Measurements from ENCODE around the gene ZNHIT1.

Gene ZNHIT1

DNA sequence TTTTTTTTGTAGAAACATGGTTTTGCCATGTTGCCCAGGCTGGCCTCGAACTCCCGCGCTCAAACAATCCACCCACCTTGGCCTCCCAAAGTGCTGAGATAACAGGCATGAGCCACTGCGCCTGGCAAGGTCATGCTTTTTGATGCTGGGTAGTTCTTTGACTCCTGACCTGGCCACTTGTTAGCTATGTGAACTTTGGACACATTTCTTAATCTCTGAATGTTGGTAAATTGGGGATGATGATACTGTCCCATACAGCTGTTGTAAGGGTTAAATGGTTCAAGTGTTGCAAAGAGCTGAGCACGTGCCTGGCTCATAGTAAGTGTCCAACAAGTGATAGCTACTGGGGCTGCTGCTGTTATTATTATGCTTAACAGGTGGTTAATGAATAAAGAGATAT lies 2.3 kb downstream of the ZNHIT1 start:
- no peak for DNase-seq

- DNase-seq, result no peak
These were observed 4.4 kb downstream of the ZNHIT1 start for GRCh38 chr7:101222275-101222830.

DNA sequence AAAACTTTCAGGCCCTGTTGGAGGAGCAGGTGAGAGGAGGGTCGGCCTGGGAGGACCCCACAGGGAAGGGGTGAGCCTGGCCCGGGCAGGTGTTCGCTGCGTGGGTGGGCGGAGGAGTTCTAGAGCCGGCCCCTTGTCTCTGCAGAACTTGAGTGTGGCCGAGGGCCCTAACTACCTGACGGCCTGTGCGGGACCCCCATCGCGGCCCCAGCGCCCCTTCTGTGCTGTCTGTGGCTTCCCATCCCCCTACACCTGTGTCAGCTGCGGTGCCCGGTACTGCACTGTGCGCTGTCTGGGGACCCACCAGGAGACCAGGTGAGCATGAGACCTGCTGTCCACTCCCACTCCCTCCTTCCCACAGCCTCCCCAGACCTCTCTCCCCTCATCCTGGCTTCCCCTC lies 5.6 kb downstream of the ZNHIT1 start:
- no peak for DNase-seq

DNA sequence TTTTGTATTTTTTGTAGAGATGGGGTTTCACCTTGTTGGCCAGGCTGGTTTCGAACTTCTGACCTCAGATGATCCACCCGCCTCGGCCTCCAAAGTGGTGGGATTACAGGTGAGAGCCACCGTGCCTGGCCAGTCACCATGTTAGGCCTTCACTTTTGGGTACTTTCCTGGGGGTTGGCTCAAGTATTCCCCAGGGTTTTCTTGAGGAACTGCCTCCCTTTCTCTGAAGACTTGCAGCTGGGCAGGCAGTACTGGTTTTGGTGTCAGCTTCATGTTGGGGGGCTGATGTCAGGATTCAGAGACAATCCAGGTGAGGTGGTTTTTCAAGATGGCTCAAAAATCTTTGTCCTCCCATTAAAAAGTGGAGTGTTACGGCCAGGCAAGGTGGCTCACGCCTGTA lies 7.7 kb downstream of the ZNHIT1 start:
- no peak for DNase-seq

DNA sequence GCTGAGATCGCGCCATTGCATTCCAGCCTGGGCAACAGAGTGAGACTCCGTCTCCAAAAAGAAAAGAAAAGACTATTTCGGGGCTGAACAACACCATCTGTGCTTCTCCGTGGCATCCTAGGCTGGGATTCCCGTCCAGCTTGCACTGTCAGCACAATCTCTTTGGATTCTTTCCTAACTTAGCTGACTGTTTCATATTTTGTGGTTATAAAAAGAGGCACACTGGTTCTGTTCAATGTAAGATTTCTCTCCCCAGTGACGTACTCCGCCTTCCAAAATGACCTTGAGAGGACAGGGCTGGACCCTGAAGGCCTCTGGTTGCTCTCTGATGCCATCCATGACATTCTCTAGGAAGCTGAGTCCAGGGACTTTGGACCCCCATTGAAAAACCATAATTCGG lies 8.8 kb downstream of the ZNHIT1 start:
- no peak for DNase-seq

DNA sequence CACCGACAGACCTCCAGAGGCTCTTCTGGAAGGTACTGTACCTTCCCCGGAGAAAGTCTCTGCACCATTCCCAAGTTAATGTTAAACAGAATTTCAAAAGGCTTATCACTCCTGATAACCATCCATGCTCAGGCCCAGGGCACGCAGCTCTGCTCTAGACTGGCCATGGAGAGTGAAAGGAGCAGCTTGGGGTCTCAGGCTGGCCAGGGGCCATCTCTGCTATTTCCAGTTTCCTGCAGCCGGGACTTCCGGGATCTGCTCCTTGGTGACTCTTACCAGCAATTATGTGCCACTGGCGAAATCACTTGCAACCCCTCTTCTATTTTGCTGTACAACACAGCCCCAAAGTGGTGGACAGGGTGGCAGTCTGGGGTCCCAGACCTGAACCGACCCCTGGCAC lies 13.7 kb downstream of the ZNHIT1 start:
- no peak for DNase-seq

DNA sequence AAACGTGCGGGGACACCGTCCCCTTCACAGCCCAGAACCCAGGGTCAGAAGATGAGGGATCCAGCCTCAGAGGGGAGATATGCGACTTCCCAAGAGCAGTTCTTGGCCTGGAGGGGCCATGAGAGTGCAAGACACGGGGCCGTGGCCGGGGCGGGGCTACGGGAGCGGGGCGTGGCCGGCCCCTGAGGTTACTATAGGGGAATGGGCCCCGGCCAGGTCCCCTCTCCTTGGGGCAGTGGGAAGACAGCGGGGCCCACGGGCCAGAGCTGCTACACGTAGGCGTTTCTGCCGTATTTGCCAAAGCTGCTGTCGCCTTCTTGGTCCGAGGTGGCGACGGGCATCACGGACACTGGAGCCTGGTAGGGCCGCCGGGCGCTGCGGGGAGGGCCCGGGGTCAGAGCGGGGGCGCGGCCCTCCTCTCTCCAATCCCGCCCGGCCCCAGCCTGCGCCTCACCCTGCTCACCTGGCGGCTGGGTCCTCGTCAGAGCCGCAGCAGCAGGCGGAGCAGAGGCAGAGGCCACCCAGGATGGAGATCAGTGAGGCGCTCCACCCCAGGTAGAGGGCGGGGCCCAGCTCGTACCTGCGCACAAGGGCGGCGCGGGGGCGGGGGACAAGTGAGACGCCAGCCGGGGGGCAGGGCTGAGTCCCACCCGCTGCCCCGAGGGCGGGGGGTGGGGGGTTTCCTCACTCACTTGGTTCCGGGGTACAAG lies 14.3 kb downstream of the ZNHIT1 start:
- no peak for DNase-seq

DNA sequence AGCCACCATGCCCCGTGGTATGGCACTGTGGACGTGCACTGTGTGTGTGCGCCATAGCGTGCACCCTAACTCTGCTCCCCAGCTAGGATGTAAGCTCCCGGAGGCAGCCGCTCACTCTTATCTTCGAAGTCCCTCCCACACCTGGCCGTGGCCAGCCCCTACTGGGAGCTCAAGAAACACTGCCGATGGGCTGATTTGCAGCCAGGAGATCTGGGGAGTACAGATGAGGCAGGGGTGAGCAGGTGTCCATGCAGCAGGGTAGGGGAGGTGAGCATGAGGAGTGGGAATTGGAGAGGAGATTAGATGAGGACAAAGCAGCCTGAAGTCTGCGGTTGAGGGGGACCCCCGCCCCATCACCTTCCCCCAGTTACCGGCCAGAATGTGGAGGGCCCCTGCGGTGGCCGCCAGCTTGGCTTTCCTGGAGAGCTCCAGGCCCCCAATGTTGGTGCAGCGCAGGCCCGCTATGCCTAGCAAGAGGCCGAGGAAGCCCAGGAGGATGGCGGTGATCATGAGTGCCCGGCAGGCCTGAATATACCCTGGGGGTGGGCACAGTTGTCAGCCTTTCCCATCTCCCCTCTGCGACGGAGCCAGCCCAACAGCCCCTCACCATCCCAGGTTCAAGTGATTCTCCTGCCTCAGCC lies 16.1 kb downstream of the ZNHIT1 start:
- no peak for DNase-seq

DNA sequence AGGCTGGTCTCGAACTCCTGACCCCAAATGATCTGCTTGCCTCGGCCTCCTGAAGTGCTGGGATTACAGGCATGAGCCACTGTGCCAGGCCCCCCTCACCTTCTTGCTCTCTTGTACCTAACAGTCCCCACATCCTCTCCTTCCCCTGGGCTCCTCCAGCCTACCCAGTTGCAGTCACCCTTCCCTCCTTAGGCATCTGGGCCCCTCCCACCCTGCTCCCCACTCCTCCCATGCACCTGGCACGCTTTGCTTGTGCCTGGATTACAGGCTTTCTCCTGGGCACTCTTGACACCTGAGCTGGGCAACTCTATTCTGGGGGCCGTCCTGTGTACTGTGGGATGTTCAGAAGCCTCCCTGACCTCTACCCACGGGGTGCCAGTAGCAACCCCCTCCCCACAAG lies 16.7 kb downstream of the ZNHIT1 start:
- no peak for DNase-seq

GRCh38 chr7:101235050-101235449 lies 17.1 kb downstream of the ZNHIT1 start:
- DNase-seq, result no peak

DNA sequence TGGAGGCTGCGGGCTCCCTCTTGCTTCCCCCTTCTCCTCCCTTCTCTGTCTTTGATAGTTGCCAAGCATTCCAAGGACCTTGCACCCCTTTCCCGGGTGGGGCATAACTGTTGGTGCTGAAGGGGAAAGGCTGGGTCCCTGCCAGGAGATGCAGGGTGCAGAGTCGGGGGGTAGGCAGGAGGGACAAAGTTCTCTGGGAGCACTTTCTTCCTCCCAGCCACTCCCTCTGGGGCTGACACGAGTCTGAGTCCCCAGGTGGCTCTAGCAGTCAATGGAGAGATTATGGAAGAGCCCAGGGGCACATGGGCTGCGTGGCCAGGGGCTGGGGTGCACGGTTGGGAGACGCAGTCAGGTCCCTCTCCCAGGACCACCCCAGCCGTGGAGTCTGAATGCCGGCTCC lies 17.6 kb downstream of the ZNHIT1 start:
- DNase-seq, result no peak

DNA sequence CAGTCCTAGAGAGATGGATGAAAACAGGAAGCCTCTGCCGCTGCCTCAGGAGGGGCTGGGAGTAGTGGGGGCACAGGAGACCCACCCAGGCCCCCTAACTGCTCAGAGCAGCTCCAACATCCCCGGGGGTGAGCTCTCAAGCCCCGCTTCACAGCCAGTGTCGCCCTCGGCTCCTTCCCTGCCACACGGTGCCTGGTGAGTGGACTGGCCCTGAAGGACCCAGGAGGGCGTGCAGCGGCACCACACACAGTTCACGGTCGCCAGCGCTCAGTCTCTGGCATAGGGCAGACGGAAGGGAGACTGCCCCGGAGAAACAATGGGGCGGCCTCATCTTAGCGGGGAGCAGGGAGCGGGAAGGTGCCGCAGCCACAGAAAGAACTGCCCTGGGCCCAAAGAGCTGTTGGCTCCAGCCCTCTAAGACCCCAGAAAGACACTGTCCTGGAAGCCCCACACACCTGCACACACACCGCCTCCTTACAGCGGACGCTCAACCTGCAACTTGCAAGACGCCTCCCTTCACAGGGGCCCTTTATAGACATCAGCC lies 18.4 kb downstream of the ZNHIT1 start:
- DNase-seq, result no peak

GRCh38 chr7:101237206-101238067 lies 19.5 kb downstream of the ZNHIT1 start, which contains the start of gene CLDN15:
CLDN15 (minus strand) TSS chr7:101237802; CDS start chr7:101237581, 221 bp downstream.
- DNase-seq, result no peak

DNA sequence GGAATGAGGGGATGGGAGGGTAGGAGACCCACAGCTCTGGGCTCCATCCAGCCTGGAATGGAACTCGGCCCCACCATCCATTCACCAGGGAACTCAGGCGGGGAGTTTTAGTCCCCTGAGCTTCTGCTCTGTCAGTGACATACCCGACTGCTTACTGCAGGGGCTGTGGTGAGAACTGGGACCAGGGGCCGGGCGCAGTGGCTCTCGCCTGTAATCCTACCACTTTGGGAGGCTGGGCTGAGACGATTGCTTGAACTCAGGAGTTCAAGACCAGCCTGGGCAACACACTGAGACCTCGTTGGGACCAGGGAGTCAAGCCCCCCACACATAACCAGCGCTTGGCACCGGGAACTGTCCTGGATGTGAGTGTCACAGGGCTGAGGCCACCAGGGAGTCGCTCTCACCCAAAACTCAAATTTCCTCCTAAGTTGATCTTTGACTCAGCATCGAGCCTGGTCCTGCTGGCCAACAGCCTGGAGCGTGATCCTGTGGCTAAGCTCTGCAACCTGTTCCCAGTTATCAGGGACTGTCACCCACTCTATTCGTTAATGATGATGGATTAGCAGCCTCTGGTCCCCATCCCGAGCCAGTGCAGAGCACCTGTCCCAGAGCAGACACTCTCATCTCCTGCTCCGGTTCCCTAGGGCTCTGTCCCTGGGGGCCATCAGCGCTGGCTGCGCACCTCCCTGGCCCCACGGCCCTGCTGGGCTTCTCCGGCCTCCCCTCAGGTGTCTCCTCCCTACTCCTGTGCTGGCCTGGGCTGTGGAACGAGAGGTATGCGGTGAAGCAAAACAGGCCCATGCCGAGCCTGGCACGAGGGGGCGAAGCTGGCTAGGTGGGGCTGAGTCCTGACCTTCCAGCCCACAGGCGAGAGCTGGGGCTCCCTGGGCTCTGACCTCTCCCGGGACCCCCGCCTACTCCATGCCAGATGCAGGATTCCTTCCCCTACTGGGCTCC lies 20.5 kb downstream of the ZNHIT1 start:
- no peak for DNase-seq

GRCh38 chr7:101239191-101239950 lies 21.4 kb downstream of the ZNHIT1 start:
- no peak for DNase-seq

GRCh38 chr7:101239951-101240220 lies 21.9 kb downstream of the ZNHIT1 start:
- DNase-seq, result no peak

GRCh38 chr7:101240226-101241014 lies 22.5 kb downstream of the ZNHIT1 start:
- no peak for DNase-seq

- DNase-seq, result no peak
These were observed 23.0 kb downstream of the ZNHIT1 start for GRCh38 chr7:101241015-101241363.

- no peak for DNase-seq
These were observed 23.7 kb downstream of the ZNHIT1 start for GRCh38 chr7:101241443-101242349.

Data from activated naive CD4-positive, alpha-beta T cell treated with Interleukin-2 at 50 U/mL for 16 hours (primary cell).